Liver (tissue), 9 donors: ENCODE data around the gene UNC80. TPM values are rescaled to one million over a fixed set of nuclear protein-coding genes. Genes with fewer than 3 reads are reported as not detected.

ENCODE experiments used
- DNase-seq: peaks from one replicate; pipeline ENCODE4 v3.0.0-alpha.2; 2017; ENCODE audit warnings: low spot score
- H3K27ac ChIP-seq, 2 donors: one replicate each; pipeline ENCODE4 v1.7.0; 2013; ENCODE audit warnings: inconsistent platforms in 2 of 2, low read length in 2 of 2, control low read depth in 1 of 2, low read depth in 1 of 2, mild to moderate bottlenecking in 1 of 2
- H3K27me3 ChIP-seq, 4 donors: one replicate each; pipeline versions ENCODE4 v1.6.1 to v1.7.0; 2013; ENCODE audit warnings: low read length in 3 of 4, inconsistent platforms in 1 of 4, mild to moderate bottlenecking in 1 of 4, moderate library complexity in 1 of 4; ENCODE audit not compliant: control insufficient read depth in 4 of 4, insufficient read depth in 4 of 4
- H3K36me3 ChIP-seq, 4 donors: one replicate each; pipeline versions ENCODE4 v1.6.1 to v1.7.0; 2013; ENCODE audit warnings: low read length in 3 of 4, mild to moderate bottlenecking in 3 of 4, low read depth in 1 of 4, moderate library complexity in 1 of 4; ENCODE audit not compliant: control insufficient read depth in 4 of 4, insufficient read depth in 3 of 4
- H3K4me1 ChIP-seq, 4 donors: one replicate each; pipeline versions ENCODE4 v1.6.1 to v1.7.0; 2013; ENCODE audit warnings: low read length in 3 of 4, mild to moderate bottlenecking in 3 of 4, moderate library complexity in 1 of 4; ENCODE audit not compliant: control insufficient read depth in 4 of 4, insufficient read depth in 4 of 4
- H3K4me3 ChIP-seq, 3 donors: one replicate each; pipeline versions ENCODE4 v1.6.1 to v1.7.0; 2013; ENCODE audit warnings: low read length in 3 of 3, control low read depth in 1 of 3, low read depth in 1 of 3, mild to moderate bottlenecking in 1 of 3
- H3K9ac ChIP-seq, 2 donors: one replicate each; pipeline ENCODE4 v1.7.0; 2013; ENCODE audit warnings: low read length in 2 of 2, mild to moderate bottlenecking in 2 of 2, moderate library complexity in 2 of 2, control low read depth in 1 of 2, low read depth in 1 of 2
- H3K9me3 ChIP-seq, 4 donors: one replicate each; pipeline versions ENCODE4 v1.6.1 to v1.7.0; 2013; ENCODE audit warnings: low read length in 3 of 4; ENCODE audit not compliant: control insufficient read depth in 4 of 4
- CTCF ChIP-seq: fragments of 150-350 bp; IDR thresholded peaks from 2 replicates; pipeline ENCODE4 v1.5.1; 2017; ENCODE audit warnings: improper control_type of control experiment, low read depth, low read length; ENCODE audit not compliant: missing input control
- FOXA1 ChIP-seq: IDR thresholded peaks from 2 replicates; pipeline ENCODE4 v1.6.1; 2016; ENCODE audit warnings: antibody characterized with exemption
- GABPA ChIP-seq, 2 donors: IDR thresholded peaks in 1 of 2; conservative IDR thresholded peaks in 1 of 2; 2 replicates each; pipeline ENCODE4 v1.6.1; 2016; ENCODE audit warnings: antibody characterized with exemption in 2 of 2, mild to moderate bottlenecking in 1 of 2, moderate library complexity in 1 of 2
- HNF4A ChIP-seq, 2 donors: conservative IDR thresholded peaks; 2 replicates each; pipeline ENCODE4 v1.6.1; 2016; ENCODE audit warnings: antibody characterized with exemption in 2 of 2, mild to moderate bottlenecking in 2 of 2
- HNF4G ChIP-seq: IDR thresholded peaks from 2 replicates; pipeline ENCODE4 v1.6.1; 2016; ENCODE audit warnings: antibody characterized with exemption
- JUND ChIP-seq, 2 donors: IDR thresholded peaks; 2 replicates each; pipeline ENCODE4 v1.6.1; 2016; ENCODE audit warnings: antibody characterized with exemption in 2 of 2
- NR2F2 ChIP-seq: IDR thresholded peaks from 2 replicates; pipeline ENCODE4 v1.6.1; 2016; ENCODE audit warnings: antibody characterized with exemption
- RAD21 ChIP-seq, 2 donors: IDR thresholded peaks; 2 replicates each; pipeline ENCODE4 v1.6.1; 2016; ENCODE audit warnings: antibody characterized with exemption in 2 of 2, mild to moderate bottlenecking in 2 of 2
- RXRA ChIP-seq, 2 donors: IDR thresholded peaks; 2 replicates each; pipeline ENCODE4 v1.6.1; 2017 to 2018; ENCODE audit warnings: antibody characterized with exemption in 2 of 2, mild to moderate bottlenecking in 1 of 2
- WGBS: extraction: QIAGEN DNeasy Blood & Tissue Kit; methylation state at CpG from one replicate; pipeline ENCODE4 v1.1.7; 2013; 5-methylcytosine and 5-hydroxymethylcytosine counted together
- polyA plus RNA-seq, 2 donors: library from polyadenylated mRNA; stranded (reverse) in 1 of 2; unstranded in 1 of 2; fragments of 200-250 nt in 1 of 2; fragments of >200 nt in 1 of 2; fragmentation: Nextera tagmentation in 1 of 2; extraction: Ambion mirVana in 1 of 2; gene quantifications; one replicate each; pipeline versions ENCODE4 v1.2.1 to v1.2.3, GENCODE V29; 2013 to 2015
- total RNA-seq, 2 donors: library from RNA; depleted of rRNA; stranded (reverse); fragments of >200 nt; gene quantifications; one replicate each; pipeline ENCODE4 v1.2.3, GENCODE V29; 2014
- TF ChIP-seq, protein P1 (sequence below): IDR thresholded peaks from 2 replicates; pipeline ENCODE4 v1.6.1; 2016; ENCODE audit warnings: antibody characterized with exemption
- TF ChIP-seq, protein P2 (sequence below): IDR thresholded peaks from 2 replicates; pipeline ENCODE4 v1.6.1; 2016; ENCODE audit warnings: antibody characterized with exemption
- TF ChIP-seq, protein P3 (sequence below): IDR thresholded peaks from 2 replicates; pipeline ENCODE4 v1.6.1; 2016; ENCODE audit warnings: antibody characterized with exemption, mild to moderate bottlenecking
- donor health status: healthy.
- donor health status: healthy.
- donor health status: healthy.
- donor health status: healthy.
- donor health status: healthy.

The UNC80 gene
- total and polyA plus RNA-seq, 4 donors = under 0.01 to 0.05 (median 0.02) TPM; not detected in 1

DNA sequence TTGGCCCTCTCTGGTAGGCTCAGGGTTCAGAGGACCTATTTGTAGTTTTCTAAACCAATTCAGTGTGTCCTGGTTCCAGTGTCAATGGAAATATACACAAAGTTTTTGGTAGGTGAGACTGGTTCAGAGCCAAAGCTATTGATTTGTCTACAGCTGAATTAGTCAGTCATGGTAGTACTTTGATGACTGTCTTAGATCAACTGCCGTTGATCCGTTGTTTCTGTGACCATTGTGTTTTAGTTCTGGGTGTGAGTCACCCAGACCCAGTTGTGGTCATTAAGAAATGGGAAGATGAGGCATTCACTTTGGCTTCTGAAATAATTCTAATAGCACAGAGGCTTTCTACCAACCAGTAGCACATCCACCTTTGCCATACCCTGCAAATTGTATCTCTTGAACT is 214.8 kb downstream of the UNC80 start:
- Histone ChIP-seq H3K27me3 (no peaks in the 10 kb centered on the region), H3K4me3 (no peak overlapping the region), H3K9ac (no peak overlapping the region), H3K4me1 (no peaks in the 10 kb centered on the region), H3K27ac (no peak overlapping the region), H3K9me3 (no peaks in the 10 kb centered on the region), H3K36me3 (no peaks in the 10 kb centered on the region)
- no peak for DNase-seq
- 53% methylated on average over 2 of the region's 2 CpGs for WGBS
- TF ChIP-seq RXRA (IDR thresholded peaks at IDR 0.05) (no peak), HNF4A (conservative IDR thresholded peaks at IDR 0.05) (peak in 1 of 2 donors; percentile 4)

DNA sequence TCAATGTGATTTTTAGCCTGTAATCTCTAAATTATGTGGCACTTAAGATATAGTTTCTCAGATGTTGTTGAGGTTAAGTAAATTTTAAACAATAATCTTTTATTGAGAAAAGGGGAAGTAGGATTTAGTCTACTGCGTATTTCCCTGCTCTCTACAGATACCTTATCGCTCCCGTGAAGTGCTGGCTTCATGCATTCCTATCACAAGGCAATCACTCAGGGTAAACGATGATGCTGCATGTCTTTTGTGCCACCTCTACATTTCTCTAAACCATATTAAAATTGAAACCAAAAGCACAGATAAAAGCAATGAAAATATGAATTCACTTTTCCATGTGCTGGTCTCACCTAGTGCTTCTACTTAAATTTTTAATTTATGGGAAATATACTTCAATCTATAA is 216.4 kb downstream of the UNC80 start:
- TF ChIP-seq, protein P1, sequence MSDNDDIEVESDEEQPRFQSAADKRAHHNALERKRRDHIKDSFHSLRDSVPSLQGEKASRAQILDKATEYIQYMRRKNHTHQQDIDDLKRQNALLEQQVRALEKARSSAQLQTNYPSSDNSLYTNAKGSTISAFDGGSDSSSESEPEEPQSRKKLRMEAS = no peak
- no peak for TF ChIP-seq FOXA1
- TF ChIP-seq RXRA (IDR thresholded peaks at IDR 0.05) = no peak
- TF ChIP-seq, protein P2, sequence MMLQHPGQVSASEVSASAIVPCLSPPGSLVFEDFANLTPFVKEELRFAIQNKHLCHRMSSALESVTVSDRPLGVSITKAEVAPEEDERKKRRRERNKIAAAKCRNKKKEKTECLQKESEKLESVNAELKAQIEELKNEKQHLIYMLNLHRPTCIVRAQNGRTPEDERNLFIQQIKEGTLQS = no peak
- TF ChIP-seq GABPA (IDR thresholded peaks at IDR 0.05 in 1 of 2, conservative IDR thresholded peaks at IDR 0.05 in 1 of 2) = no peak
- WGBS = 53% methylated on average over 4 of the region's 4 CpGs
- Histone ChIP-seq H3K27ac (no peak overlapping the region), H3K27me3 (no peaks in the 10 kb centered on the region), H3K9ac (no peak overlapping the region), H3K4me1 (no peaks in the 10 kb centered on the region), H3K4me3 (no peak overlapping the region), H3K36me3 (no peaks in the 10 kb centered on the region), H3K9me3 (no peaks in the 10 kb centered on the region)
- DNase-seq = no peak

GRCh38 chr2:209990838-209991237 is 219.2 kb downstream of the UNC80 start:
- no peak for TF ChIP-seq NR2F2
- TF ChIP-seq HNF4G = no peak
- TF ChIP-seq RXRA (IDR thresholded peaks at IDR 0.05) = no peak
- no peak for TF ChIP-seq HNF4A (conservative IDR thresholded peaks at IDR 0.05)
- no peak for TF ChIP-seq JUND (IDR thresholded peaks at IDR 0.05)
- TF ChIP-seq CTCF = no peak
- TF ChIP-seq RAD21 (IDR thresholded peaks at IDR 0.05) = no peak
- TF ChIP-seq, protein P3, sequence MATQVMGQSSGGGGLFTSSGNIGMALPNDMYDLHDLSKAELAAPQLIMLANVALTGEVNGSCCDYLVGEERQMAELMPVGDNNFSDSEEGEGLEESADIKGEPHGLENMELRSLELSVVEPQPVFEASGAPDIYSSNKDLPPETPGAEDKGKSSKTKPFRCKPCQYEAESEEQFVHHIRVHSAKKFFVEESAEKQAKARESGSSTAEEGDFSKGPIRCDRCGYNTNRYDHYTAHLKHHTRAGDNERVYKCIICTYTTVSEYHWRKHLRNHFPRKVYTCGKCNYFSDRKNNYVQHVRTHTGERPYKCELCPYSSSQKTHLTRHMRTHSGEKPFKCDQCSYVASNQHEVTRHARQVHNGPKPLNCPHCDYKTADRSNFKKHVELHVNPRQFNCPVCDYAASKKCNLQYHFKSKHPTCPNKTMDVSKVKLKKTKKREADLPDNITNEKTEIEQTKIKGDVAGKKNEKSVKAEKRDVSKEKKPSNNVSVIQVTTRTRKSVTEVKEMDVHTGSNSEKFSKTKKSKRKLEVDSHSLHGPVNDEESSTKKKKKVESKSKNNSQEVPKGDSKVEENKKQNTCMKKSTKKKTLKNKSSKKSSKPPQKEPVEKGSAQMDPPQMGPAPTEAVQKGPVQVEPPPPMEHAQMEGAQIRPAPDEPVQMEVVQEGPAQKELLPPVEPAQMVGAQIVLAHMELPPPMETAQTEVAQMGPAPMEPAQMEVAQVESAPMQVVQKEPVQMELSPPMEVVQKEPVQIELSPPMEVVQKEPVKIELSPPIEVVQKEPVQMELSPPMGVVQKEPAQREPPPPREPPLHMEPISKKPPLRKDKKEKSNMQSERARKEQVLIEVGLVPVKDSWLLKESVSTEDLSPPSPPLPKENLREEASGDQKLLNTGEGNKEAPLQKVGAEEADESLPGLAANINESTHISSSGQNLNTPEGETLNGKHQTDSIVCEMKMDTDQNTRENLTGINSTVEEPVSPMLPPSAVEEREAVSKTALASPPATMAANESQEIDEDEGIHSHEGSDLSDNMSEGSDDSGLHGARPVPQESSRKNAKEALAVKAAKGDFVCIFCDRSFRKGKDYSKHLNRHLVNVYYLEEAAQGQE = no peak
- H3K4me1 ChIP-seq = no peaks in the 10 kb centered on the region
- H3K9ac ChIP-seq = no peak overlapping the region
- 71% methylated on average over 2 of the region's 2 CpGs for WGBS
- no peaks in the 10 kb centered on the region for H3K27me3 ChIP-seq
- no peaks in the 10 kb centered on the region for H3K36me3 ChIP-seq
- H3K27ac ChIP-seq = no peak overlapping the region
- H3K9me3 ChIP-seq = no peaks in the 10 kb centered on the region
- DNase-seq = no peak
- H3K4me3 ChIP-seq = no peak overlapping the region
